Measurements from ENCODE around the gene PSORS1C2.
"Not testable (repeated sequence)": the region's sequence is repeated elsewhere in the genome, so short reads cannot be mapped to it uniquely, and the experiment has no call there.

Gene PSORS1C2

DNA sequence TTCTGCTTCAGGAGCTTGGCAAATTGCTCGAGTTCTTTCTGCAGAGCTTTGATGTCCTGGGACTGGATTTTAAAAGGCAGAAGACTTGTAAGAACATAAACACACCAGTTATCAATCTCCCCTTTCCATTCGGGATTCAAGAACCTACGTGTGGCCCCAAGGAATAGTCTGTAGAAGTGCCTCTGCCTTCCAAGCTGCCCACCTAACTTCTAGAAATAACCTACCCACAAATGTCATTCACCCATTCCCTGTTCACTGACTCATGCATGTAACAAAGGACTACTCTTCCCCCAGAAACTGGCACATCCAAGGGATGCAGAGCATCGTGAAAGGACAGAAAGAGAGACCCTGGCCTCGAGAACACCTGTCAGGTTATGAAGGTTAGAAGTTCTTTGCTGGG, 27.1 kb upstream of the PSORS1C2 start:
- DNase-seq (ENCODE audit: low spot score), result no peak

DNA sequence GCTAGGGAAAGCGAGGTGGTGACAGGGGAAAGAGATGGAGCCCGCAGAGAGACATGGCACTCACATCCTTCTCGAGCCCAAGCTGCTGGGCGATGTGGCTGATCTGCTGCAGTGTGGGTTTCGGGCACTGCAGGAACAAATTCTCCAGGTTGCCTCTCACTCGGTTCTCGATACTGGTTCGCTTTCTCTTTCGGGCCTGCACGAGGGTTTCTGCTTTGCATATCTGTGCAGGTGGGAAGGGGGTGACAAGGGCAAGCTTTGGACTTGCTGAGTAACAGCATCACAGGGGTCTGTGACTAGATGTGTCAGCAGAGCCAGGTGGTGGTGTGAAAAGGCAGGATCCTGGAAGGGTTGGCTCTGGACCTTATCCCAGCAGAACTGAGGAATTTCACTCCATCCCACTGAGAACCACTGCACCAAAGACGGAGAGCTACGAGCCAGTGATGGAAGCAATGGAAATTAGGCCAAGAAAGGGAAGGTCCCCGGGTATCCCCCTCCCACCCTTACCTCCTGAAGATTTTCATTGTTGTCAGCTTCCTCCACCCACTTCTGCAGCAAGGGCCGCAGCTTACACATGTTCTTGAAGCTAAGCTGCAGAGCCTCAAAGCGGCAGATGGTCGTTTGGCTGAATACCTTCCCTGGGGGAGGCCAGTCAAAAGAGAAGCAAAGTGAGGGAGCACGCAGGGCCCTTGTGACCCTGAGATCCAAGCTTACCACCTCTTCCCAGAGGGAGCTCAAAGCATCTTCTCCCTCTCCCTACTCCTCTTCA, 26.4 kb upstream of the PSORS1C2 start:
- not testable (repeated sequence) for DNase-seq (ENCODE audit: low spot score)

GRCh38 chr6:31164475-31165063, 25.7 kb upstream of the PSORS1C2 start:
- not testable (repeated sequence) for DNase-seq (ENCODE audit: low spot score)

DNA sequence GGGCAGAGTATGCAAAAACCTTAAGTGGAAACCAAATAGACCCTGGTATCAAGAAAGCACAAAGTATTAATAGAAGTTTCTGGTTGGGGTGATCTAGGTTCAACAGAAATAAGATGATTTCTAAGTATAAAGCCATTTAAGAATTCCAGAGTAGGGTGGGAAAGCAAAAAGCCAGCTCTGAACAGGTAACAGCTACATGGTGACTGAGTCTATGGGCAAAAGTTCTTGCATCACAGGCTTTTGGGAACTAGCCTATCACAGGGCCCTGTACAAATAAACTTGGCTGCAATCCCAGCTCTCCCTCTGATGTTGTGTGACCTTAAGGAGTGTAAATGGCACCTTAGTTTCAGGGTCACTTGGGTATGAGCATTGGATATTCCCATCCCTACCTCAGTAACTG, 25.1 kb upstream of the PSORS1C2 start:
- DNase-seq (ENCODE audit: low spot score), result no peak

GRCh38 chr6:31162463-31163165, 23.7 kb upstream of the PSORS1C2 start:
- DNase-seq (ENCODE audit: low spot score), result no peak

DNA sequence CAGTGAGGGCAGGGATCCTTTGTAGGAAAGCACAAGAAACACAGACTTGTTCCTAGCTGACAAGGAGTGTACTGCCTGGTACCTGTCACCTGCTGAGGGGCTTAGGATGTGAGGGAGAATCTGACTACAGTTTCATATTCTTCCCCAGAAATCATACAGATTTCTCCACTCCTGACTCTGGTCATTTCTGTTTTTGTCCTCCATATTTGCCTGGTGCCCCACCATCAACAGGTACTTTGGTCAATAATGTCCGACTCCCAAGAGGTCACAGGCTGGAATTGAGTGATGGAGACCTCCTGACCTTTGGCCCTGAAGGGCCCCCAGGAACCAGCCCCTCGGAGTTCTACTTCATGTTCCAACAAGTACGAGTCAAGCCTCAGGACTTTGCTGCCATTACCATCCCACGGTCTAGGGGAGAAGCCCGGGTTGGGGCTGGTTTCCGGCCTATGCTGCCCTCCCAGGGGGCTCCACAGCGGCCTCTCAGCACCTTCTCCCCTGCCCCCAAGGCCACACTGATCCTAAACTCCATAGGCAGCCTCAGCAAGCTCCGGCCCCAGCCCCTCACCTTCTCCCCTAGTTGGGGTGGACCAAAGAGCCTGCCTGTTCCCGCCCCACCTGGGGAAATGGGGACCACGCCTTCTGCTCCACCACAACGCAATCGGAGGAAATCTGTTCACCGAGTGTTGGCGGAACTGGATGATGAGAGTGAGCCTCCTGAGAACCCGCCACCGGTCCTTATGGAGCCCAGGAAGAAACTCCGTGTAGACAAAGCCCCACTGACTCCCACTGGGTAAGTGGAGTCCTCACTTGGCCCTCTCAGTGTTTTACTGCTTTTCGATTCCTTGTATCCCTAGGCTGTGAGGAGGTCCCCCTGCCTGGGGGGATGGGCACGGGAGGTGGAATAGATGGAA, 22.6 kb upstream of the PSORS1C2 start:
- no peak for DNase-seq (ENCODE audit: low spot score)

DNA sequence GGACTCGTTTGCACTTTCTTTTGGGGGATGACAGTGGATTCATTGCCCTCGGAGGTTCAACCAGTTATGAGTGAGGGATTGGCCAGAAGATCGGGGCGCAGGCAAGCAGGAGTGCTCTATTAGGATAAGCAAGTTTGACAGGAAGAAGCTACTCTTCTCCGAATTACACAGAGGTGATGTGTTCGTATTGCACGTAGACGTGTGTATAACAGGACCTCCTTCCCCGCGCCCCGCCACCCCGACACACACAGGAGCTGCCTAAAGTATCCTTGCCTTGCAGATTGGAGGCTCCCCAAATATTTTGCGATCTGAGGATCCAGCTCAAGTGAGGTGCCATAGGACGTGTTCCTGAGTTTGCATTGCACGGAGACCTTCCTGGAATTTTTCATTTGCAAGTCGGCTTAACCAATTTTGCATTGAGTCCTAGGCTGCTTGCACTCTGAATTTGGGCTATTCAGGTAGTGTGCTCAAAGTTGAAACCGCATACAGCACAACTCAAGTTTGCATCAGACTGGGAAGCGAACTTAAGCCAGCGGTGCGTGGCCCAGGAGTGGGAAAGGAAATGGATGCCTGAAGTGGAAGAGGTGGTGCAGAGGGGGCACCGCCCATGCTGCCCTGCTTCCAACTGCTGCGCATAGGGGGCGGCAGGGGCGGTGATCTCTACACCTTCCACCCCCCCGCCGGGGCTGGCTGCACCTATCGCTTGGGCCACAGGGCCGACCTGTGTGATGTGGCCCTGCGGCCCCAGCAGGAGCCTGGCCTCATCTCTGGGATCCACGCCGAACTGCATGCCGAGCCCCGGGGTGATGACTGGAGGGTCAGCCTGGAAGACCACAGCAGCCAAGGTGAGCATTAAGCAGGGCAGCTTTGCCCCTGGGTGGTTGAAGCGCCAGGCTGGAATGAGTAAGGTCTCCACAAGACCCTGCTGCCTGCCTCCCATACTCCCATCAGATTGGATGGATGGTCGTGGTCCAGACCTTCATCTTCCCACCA, 20.3 kb upstream of the PSORS1C2 start:
- peak; percentile 48 for DNase-seq (ENCODE audit: low spot score)

GRCh38 chr6:31158140-31158862, 19.4 kb upstream of the PSORS1C2 start, which contains the start of gene TCF19:
Gene TCF19 (plus strand): TSS chr6:31158589. CDS start chr6:31159470, 881 bp downstream.
- peak; percentile 100 for DNase-seq (ENCODE audit: low spot score)

GRCh38 chr6:31157513-31158139, 18.8 kb upstream of the PSORS1C2 start, which contains the start of gene CCHCR1:
Gene CCHCR1 (minus strand): TSS chr6:31157802. CDS start chr6:31157600, 202 bp downstream.
- no peak for DNase-seq (ENCODE audit: low spot score)

- no peak for DNase-seq (ENCODE audit: low spot score)
Observed at GRCh38 chr6:31156641-31157040, 17.8 kb upstream of the PSORS1C2 start.

DNA sequence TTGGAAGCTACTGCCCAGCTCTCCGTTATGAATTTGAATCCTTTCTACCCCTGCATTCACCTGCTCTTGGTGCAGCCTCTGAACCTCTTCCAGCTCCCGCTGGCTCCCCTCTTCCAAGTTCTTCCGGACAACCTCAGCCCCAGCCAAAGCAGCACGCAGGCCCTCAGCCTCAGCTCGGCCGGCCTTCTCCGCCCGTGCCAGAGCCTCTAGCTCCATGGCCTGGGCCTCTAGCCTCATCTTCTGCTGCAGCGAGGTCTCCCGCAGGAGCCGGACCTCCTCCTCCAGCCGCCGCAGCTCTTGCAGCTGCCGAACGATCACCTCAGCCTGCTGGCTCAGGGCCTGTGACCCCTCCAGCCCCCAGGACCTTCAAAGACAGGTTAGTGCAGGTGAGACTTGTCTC, 15.6 kb upstream of the PSORS1C2 start:
- no peak for DNase-seq (ENCODE audit: low spot score)

DNA sequence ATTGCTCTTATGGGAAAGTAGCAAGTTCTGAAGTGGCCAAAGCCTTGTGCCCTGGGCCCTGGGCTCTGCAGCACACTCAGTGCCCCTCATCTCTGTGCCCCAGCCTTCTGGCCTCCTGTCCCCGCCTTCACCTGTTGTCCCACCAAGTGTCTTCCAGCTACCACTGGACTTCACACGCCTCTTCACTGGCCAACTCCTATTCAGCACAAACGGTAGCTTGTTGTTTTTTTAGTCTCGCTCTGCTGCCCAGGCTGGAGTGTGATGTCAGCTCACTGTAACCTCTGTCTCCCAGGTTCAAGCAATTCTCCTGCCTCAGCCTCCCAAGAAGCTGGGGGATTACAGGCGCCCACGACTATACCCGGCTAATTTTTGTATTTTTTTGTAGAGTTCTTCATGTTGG, 13.9 kb upstream of the PSORS1C2 start:
- DNase-seq (ENCODE audit: low spot score), result no peak

- DNase-seq (ENCODE audit: low spot score), result no peak
Observed at GRCh38 chr6:31149827-31150447, 11.1 kb upstream of the PSORS1C2 start.

GRCh38 chr6:31145386-31145785, 6.5 kb upstream of the PSORS1C2 start:
- no peak for DNase-seq (ENCODE audit: low spot score)

DNA sequence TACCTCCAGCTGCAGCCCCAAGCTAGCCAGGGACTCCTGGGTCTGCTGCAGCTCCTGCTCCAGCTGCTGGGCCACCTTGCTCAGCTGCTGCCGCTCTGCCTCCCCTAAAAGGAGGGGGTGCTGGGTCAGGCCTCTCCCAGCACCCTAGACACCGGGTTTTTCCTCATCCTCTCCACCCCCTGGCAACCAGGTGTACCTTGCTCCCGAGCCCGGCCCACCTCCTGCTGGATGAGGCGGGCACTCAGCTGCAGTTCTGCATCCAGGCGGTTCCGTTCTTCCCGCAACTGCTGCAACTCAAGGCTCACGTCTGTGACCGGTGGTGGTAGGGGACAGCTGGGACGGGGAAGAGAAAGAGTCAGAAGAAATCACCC, 6.1 kb upstream of the PSORS1C2 start:
- no peak for DNase-seq (ENCODE audit: low spot score)

- DNase-seq (ENCODE audit: low spot score), result no peak
Observed at GRCh38 chr6:31144296-31144969, 5.6 kb upstream of the PSORS1C2 start.

GRCh38 chr6:31143148-31143547, 4.3 kb upstream of the PSORS1C2 start:
- peak; percentile 82 for DNase-seq (ENCODE audit: low spot score)

- DNase-seq (ENCODE audit: low spot score), result no peak
Observed at GRCh38 chr6:31142361-31142761, 3.5 kb upstream of the PSORS1C2 start.
